GM12872 (cell line): ENCODE results near the gene PPP1R26.

ENCODE experiments used
- TF ChIP-seq, protein P1 (sequence below): IDR thresholded peaks from 3 replicates; pipeline ENCODE4 v1.5.1; 2011; ENCODE audit warnings: low read depth, mild to moderate bottlenecking, low read length, moderate library complexity; ENCODE audit not compliant: insufficient read depth

PPP1R26 gene

DNA sequence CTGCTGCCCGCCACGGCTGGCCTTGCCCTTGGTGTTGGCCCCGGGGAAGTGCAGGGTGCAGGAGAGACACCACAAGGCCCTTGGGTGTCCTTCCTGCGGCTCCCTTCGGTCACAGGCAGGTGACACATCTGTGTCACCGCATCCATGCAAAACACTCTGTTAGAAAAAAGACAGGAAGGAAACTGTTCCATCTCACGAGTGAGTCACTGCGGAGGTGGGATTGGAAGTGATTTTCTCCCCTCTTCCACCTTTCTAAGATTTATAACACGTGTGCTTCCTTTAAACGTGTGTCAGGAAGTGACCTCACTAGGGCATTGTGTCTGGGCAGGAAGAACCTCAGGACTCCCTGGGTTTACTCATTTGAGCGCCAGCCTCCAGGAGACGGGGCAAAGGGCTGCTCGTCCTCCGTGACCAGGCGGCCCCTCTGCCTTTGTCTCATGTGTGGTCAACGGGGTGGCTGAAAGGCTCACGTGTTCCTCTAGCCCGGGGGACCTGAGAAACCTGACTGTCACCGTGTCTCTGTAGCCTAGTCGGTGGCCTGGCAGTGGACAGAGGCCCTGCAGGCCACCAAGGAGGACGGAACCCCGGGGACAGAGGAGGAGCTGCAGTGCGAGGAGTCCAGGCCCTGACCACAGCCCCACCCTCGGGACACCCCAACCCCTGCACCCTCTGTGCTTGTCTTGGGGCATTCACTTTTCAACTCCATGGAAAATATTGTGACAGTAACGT, 36.7 kb downstream of the PPP1R26 start:
- TF ChIP-seq, protein P1, sequence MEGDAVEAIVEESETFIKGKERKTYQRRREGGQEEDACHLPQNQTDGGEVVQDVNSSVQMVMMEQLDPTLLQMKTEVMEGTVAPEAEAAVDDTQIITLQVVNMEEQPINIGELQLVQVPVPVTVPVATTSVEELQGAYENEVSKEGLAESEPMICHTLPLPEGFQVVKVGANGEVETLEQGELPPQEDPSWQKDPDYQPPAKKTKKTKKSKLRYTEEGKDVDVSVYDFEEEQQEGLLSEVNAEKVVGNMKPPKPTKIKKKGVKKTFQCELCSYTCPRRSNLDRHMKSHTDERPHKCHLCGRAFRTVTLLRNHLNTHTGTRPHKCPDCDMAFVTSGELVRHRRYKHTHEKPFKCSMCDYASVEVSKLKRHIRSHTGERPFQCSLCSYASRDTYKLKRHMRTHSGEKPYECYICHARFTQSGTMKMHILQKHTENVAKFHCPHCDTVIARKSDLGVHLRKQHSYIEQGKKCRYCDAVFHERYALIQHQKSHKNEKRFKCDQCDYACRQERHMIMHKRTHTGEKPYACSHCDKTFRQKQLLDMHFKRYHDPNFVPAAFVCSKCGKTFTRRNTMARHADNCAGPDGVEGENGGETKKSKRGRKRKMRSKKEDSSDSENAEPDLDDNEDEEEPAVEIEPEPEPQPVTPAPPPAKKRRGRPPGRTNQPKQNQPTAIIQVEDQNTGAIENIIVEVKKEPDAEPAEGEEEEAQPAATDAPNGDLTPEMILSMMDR, result no peak

DNA sequence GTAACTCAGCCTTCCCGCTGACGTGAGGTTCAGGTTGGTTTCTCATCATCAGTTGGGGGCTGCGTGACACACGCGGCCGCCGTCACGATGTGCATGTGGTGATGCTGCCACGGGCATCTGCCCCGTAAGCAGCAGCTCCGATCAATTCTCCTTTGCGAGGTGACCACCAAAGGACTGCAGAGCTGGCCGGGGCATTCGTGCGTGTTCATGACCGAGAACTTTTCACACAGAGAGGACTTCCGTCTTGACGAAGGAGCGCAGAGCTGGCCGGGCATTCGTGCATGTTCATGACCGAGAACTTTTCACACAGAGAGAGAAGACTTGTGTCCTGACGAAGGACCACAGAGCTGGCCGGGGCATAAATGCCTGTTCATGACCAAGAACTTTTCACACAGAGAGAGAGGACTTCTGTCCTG, 37.8 kb downstream of the PPP1R26 start:
- TF ChIP-seq, protein P1, result no peak

DNA sequence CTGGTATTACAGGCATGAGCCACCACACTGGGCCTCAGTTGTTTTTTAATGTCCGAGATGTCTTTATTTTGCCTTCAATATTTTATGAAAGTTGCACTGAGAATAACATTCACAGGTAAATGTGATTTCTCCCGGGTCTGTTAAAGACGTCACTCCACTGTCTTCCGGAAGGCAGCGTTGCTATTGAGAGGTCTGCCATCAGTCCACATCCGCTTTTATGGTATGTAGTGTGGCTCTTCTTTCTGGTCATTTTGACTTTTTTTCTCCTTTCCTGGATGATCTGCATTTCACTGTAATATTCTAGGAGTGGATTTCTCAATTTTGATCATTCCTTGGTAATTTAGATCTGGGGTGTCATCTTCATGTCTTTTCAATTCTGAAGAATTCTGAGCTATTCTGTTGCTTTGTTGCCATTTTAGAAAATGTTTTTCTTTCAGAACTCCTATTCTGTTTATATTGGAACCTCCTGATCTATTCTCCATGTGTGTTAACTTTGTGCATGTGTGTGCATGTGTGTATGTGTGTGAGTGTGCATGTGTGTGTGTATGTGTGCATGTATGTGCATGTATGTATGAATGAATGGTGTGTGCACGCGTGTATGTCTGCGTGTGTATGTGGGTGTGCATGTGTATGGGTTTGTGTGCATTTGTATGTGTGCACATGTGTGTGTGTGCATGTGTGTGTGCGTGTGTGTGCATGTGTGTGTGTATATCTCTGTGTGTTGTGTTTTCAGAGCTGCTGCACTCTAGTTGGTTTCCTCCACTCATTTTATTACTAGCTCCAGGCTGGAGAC, 39.8 kb downstream of the PPP1R26 start:
- TF ChIP-seq, protein P1, result no peak

DNA sequence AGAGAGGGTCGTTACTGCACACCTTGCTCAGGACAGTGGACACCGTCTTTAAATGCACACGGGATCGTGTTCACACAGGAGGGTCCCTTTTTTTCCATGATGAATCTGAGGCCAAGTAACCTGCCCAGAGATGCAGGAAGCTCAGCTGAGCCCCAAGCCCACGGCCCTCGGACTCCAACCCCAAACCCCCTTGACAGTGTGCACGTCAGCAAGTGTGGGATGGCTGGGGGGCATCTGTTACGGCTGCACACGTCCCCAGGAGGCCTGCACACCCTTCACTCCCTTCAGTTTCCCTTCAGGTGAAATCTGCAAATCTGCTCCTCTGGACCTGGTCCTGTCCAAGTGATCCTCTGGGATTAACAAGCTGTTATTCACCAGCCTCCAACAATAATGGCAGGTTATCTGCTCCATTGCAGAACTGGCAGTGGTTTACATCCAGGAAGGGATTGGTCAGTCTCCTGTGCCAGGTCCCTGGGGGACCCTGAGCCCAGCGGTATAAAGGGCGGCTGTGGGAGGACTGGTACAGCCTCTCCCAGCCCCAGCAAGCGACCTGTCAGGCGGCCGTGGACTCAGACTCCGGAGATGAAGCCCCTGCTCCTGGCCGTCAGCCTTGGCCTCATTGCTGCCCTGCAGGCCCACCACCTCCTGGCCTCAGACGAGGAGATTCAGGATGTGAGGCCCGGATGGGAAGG, 41.5 kb downstream of the PPP1R26 start, which contains the start of gene LCN1:
TSS of gene LCN1 (plus strand) at position 525 of the 692 bp plus-strand sequence. CDS start at position 583, 58 bp downstream.
- TF ChIP-seq, protein P1, result no peak

DNA sequence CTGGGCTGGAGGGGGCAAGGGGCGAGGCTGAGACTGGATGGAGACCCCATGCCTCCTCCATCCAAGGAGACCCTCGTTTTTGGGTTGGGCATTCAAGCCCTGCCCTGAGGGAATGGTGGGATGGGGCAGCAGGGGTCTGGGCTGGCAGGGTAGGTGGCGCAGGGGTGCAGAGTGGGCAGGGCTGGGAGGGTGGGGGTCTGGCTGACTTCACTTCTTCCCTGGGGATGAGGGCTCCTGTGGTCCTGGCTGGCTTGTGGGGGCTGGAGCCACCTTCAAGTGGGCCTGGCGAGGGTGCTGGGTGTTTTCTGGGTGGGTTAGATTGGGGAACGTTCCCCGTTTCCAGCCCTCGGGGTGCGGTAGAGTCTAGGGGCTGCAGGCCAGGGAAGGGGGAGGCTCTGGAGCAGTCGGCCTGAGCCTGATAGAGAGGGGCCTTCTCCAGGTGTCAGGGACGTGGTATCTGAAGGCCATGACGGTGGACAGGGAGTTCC, 42.1 kb downstream of the PPP1R26 start:
- TF ChIP-seq, protein P1, result no peak

DNA sequence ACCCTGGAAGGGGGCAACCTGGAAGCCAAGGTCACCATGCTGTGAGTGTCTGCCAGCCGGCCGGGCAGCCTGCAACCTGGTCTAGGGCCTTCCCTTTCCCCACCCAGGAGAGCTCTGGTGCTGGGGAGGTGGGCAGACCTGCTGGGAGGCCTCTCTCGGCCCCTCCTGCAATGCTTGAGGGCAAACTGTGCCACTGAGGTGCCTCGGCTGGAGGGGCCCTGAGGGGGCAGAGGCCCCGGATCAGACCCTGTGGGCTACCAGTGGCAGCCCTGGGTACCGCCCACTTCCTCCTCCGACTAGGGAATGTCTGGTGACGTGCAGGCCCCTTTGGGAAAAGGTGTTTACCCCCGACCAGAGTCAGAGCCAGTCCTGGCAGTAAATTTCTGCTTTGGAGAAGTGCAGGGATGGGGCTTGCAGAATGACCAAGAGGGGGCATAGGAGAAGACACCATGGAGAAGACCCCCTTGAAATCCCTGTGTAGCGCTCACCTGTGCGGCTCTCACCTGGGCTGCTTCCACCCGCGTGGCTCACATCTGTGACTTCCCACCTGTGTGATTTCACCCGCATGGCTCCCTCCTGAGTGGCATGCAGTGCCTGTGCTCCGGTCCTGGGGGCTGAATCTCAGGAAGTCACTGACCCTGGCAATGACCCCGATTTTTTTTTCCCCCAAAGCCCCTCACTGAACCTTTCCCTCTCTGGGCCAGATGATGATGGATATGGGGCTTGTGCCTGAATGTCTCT, 42.7 kb downstream of the PPP1R26 start:
- TF ChIP-seq, protein P1, result no peak
